ENCODE data around the gene NSG1.

NSG1 gene

DNA sequence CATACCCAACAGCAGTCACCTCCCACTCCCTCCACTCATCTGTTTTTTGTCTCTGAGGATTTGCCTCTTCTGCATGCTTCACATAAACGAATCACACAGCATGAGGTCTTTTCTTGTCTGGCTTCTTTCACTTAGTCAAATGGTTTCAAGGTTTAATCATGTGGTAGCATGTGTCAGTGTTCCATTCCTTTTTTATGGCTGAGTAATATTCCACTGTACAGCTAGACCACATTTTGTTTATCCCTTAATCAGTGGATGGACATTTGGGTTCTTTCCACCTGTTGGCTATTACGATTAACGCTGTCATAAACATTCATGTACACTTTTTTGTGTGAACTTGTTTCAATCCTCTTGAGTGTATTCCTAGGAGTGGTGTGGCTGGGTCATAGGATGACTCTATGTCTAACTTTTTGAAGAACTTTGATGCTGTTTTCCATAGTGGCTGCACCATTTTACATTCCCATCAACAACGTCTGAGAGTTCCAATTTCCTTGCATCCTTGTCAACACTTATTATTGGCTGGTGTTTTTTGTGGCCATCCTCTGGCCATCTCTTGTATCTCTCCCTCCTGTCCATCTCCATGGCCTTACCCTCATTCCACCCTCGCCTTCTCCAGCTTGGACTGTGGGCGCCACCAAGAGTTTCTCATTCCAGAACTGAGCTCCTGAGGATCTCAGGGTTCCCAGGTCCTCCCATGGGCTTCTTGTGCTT lies 12.4 kb upstream of the NSG1 start:
- no peak for DNase-seq (ENCODE audit: low read depth)

DNA sequence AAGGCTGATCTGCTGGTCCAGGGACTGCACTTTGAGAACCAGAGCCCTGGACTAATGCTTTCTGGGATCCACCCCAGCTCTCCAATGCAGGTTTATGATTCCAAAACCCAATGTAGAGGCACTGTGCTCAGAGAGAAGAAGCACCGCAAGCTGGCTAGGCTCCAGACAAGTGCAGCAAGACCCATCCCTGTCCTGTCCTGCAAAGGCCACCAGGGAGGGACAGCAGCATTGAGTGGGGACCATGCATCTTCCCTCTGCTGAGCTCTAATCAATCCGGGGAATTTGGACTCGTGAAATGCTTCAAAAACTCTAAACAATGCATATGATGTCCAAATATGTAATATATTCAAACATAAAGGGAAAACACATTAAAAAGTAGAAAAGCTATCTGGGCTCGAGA lies 10.8 kb upstream of the NSG1 start:
- DNase-seq (ENCODE audit: low read depth), result no peak

DNA sequence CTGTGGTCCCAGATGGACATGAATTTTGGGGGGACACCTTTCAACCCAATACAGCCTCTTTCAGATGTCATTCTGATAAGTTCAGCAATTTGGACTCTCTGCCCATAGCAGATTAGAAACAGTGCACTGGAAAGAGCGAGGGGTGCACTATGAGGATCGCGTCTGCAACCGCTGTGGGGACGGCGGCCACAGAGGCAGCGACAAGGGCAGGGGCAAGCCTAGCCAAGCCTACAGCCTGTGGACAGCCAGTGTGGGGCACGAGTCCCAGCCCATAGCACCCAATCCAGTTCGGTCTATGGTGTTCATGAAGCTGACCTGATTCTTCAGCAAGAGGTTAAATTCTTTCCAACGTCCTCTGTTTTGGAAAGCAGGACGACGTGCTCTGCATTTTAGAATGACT lies 9.7 kb upstream of the NSG1 start:
- no peak for DNase-seq (ENCODE audit: low read depth)

DNA sequence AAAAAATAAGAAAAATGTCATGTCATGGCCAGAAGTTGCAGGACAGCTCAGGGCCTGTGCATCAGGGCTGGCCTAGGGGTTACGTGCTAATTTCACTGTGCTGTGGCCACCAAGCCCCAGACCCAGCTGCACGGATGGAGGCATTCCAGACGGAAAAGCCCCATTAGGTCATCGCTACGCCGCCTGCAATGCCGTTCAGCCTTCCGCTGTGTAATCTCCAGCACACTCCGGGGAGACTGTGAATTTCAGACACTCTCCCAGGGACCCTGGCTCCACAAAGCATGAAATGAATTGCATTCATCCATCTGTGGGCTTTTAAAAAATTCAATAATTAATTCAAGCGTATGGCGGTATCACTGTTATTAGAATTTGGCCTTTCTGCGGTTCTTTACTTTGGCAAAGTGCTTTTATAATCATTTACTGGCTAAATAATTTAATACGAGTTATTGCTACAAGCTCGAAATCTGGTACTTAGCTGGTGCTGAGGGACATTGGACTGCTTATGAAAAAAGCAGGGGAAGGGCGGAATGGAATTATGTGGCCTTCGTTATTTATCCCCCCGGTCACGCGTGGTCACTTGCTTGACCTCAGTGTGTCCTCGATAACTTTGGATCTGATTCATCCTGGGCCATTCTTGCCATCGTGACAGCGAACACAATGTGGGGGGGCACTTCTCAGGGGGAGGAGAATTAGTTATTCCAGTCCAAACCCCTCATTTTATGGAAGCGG lies 9.0 kb upstream of the NSG1 start:
- no peak for DNase-seq (ENCODE audit: low read depth)

DNA sequence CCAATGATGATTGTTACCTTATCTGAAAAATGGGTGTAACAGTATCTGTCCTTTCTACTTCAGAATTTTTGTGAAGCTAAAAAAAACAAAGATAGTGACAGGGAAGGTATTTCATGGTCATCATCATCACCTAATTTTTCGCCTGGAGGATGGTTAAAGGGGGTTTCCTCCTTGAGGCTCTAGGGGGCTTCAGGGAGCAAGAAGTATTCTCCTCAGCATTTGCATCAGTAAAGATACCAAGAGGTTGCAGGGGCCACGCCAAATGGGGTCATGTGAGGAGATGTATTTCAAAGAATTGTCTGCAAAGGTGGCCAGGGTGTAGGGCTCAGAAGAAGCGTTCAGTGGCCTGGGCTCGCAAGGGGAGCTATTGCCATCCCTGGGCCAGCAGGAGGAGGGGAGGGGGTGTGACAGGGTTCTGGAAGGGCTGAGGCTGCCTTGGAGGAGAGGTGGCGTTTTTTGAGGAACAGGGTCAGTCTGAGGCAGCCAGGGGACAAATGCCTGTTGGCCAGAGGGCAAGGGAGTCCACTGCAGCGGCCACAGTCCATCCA lies 7.3 kb upstream of the NSG1 start:
- DNase-seq (ENCODE audit: low read depth), result no peak

DNA sequence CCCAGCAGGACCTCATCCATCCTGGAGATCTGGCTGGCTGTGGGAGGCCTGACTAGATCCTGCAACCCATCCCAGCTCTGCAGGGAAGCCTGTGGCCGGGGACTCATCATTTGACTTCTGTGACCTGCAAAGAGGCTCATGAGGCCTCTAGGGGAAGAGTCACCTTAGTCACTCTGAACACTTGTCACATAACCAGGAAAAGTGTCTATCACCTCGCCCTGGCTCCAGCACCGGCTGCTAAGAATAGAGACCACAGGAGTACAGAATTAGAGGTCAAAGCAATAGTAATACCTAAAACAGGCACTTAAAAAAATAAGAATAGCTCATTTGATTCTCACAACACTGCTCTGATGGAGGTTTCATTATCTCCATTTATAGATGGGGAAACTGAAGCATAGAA lies 3.8 kb upstream of the NSG1 start:
- no peak for DNase-seq (ENCODE audit: low read depth)

DNA sequence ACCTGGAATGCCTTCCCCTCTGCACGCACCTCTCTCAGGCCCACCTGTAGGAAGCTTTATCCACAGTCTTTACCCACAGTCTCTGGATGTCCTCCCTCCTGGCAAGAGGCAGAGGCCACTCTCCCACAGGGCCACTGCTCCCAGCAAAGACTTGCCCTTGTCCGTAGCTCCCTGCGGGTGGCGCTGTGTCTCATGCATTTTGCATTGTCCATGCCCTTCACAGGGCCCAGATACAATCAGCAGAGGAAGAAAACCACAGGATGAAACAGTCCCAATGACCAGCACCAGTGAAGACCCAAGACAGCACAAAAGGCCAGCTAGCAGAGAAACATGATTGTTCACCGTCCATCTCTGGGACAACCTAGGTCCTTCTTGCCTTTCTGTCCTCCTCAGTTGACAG lies 2.1 kb upstream of the NSG1 start:
- no peak for DNase-seq (ENCODE audit: low read depth)

DNA sequence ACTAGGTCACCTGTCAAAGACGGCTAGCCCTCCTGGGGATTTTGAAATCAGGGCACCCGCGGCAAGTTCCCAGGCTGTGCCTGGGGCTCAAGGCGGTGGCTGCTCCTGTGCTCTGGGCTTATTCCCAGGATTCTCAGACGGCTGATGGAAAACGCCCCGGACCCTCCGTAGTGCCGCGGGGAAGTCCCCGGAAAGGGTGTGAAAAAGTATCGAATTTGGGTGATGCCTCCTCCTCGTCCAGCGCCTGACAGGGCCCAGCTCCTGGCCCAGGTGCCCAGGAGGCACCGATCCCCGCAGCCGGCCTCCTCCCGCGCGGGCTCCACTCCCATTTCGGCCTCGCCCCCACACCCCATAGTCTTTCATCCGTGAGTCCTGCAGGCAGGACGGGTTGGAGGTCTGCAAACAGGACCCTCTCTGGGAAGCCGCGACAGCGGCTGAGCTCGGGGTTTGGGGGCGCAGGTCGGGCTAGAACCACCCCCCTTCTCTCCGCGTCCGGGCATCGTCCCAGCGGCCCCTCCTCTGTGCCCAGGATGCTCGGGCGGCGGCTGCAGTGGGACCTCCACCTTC lies 1.1 kb upstream of the NSG1 start:
- no peak for DNase-seq (ENCODE audit: low read depth)

DNA sequence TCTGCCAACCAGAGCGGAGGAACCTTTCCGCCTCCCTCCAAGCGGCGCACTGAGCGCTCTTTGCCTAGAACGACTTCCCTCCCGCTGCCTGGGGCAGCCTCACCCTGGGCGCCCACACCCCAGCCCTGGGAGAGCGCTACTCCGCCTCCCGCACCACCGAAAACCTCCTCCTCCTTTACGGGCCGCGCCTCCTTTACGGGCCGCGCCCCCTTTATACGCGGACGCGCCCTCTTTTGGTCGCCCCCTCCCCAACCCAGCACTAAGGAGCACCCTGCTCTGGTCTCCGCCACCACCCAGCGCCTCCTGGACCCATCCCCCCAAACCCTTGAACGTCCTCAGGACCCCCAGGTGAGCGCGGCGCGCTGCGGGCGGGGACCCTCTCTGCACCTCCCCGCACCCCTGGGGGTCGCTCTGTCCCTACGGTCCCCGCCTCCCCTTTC lies 586 bp upstream of the NSG1 start:
- no peak for DNase-seq (ENCODE audit: low read depth)

DNA sequence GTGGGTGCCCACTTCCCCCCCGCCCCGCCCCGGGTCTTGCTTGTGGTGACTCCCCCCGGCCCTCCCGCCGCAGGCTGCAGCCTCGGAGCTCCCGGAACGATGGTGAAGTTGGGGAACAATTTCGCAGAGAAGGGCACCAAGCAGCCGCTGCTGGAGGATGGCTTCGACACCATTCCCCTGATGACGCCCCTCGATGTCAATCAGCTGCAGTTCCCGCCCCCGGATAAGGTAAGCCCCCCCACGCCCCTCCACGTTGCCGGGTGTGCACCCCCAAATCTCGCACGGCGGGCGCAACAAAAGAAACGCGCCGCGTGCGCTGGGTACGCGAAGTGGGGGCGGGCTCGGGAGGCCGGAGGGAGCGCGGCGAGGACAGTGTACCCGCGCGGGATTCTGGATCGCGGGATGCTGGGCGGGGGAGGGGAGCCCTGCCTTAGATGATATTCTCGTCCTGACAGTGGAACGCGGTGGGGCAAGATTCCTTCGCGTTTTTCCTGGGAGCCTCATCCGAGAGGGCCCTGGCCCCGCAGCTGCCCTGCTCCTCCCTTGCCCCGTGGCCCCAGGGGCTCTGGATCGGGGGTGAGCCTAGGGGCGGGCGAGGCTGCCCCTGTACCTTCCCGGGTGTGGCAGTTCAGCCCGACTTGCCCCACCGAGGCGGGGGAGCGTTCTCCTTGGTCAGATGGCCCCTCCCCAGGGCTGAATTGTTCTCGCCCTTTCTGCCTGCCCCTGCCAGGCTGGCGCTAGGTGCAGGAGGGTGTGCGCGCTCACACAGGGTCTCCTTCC lies 819 bp downstream of the NSG1 start:
- DNase-seq (ENCODE audit: low read depth), result peak; percentile 6

DNA sequence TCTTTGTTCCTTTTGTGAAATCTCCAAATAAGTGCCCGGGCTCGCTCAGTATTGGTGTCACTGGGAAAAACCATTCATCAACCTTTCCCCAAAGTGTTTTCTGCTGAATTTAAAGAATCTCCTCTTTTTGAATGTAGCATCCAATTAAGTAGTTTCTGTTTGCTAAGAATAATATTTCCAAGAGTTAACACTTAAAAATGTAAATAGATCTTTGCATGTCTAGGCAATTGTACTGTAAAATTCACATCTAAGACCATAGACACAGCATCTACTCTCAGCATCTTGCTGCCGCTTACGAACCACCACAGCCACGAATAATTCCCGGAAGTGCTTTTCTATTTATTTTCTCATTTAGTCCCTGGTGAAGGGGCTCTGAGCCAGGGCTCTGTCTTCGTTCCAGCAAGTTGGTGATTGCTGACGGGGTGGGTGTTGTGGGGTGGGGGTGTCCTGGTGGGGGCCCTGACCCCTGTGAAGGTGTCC lies 1.4 kb downstream of the NSG1 start:
- DNase-seq (ENCODE audit: low read depth), result no peak

DNA sequence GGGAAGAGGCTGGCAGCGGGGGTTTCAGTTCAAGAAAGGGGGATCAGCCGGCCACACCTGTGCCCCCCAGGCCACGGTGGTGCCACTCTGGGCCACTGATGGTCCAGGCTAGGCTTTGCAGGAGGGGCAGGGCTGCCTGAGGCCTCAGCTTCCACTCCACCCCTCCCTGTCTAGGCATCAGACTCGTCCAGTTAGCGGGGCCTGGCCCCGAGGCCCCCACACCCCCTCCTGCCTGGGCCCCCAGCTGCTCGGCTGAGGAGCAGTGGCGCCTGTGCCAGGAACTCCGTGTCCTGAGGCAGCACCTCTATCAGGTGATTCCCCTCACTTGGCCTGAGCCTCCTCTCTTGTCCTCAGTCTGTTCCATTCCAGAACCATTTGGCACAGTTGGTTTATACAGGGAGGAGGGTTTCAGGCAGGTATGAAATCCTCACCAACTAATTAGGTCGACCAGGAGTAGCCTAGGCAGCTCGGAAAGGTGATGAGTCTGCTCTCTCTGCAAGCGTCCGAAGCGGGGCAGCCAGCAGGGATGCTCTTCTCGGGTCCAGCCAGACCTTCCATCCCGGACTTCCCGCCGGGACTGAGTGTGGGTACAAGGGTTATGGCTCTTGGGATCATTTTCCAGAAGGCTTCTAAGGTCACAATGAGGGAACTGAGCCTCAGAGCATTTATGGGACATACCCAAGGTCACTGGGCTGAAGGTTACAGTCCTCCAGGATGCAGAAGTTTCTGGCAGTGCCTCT lies 2.1 kb downstream of the NSG1 start:
- no peak for DNase-seq (ENCODE audit: low read depth)

DNA sequence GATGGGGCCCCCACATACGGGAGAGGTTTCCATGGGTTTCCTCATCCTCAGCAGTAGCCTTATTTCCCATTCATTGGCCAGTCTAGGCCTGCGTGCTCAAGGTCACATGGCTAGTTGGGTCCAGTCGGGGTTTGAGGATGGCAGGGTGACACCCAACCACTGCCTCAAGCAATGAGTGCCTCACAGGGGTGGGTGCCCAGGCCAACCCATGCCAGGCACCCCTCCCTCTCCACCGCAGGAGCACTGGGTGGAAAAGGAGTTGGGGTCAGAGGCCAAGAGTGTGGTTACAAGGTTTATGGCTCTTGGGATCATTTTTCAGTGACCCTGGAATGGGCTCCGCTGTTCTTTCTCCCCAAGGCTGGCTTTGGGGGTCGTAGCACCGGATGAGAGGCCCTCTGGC lies 3.1 kb downstream of the NSG1 start:
- no peak for DNase-seq (ENCODE audit: low read depth)

DNA sequence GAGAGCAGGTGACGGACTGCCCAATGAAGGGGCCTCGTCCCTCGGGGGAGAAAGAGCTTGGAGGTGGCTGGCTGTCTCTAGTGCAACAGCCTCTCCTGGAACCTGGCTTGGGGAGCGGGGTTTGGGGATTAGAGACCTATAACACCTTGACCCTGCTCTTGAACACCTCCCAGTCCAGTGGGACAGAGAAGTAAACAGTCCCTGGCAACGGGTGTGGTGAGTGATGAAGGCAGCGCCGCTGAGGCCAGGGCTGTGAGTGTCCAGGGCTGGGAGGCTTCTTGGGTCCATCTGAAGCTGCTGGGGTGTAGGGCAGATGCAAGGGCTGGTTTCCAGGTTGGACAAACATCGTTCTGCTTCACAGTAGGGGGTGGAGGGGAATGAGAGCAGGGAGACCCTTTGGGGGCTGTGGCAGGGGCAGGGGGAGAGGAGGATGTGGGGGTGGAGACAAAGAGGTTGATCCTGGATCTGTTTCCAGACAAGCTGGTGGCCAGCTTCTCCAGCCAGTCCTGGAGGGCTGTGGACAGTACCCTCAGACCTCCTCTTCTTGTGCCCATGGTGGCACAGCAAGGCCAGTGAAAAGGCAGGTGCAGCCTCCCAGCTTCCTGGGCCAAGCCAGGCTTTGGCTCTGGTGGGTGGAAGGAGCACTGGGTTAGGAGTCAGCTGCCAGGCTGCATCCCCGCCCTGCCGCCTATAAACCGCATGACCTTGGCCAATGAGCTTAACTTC lies 3.8 kb downstream of the NSG1 start:
- no peak for DNase-seq (ENCODE audit: low read depth)

DNA sequence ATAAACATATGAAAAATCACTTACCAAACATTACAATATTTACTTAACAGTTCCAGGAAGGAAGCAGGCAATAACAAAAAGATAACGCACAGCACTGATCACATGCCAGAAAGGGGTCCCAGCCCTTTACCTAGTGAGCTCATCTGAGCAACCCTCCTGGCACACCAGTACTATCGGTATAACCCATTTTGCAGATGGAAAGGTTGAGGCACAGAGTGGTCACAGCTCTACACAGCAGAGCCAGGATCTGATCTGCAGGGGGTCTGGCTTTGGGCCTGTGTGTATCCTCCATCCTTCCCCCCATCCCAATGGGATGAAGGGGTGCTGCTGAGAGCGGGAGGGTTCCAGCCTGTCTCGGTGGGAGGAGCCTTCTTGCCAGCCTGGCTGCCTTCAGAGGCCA lies 5.0 kb downstream of the NSG1 start:
- DNase-seq (ENCODE audit: low read depth), result no peak

DNA sequence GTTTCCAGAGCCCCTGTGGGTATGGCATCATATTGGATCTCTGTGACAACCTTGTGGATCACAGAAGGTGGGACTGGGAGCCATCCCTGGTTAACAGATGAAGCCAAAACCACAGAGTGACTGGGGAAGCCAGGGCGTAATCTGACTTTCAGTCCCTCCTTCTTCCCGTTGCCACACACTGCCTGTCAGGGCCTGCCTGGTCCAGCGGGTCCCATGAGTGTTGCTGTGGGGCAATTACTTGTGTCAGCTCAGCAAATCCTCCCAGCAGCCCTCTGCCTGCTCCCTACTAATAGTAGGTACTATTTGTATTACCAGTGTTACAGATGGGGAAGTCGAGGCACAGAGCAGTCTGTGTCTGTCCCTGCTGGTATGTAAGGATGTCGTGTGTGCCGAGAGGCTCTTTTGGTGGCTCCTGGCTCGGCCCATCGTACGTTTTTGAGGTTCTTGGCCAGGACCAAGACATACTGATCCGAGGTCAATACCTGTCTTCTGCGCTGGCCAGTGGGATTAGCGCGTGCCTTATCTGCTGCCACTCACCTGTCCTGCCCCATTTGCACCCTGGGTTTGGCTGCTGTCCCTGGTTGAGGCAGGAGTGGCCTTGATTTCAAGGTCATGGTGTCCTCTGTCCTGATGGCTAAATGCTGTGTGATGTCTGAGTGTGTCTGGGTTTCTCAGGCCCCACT lies 5.7 kb downstream of the NSG1 start:
- DNase-seq (ENCODE audit: low read depth), result no peak

DNA sequence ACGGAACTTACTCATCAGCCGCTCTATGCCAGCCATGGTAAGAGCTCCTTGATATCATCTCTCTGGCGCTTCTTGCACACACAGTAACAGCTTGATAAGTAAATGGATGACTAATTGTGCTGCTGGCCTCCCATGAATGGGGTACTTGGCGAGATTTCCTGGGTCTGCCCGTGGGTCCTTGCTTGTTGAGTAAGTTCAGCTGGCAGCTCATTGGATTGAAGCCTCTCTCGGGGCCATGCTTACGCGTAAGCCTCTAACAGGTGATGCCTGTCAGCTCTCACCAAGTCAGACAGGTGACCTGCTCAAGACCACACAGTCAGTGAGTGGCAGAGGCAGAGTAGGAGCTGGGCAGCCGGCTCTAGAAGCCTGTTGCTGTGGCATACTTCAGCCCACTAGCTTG lies 7.7 kb downstream of the NSG1 start:
- DNase-seq (ENCODE audit: low read depth), result no peak

DNA sequence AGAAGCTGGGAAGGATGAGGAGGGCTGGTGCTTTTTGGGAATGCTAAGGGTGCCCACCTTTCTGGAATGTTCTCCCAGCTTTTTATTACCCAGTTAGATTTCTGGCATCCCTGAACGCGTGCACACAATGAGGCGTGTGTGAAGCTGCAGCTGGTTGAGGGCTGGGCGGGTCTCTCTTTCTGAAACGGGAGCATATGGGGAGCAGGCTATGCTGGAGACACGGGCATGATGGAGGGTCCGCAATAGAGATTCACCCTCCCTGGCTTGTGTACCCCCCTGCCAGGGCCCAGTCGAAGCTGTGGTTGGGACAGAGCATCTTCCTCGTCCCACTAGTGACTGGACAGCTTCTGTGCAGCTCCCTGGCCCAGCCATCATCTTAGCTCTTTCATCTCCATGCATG lies 8.5 kb downstream of the NSG1 start:
- DNase-seq (ENCODE audit: low read depth), result no peak

DNA sequence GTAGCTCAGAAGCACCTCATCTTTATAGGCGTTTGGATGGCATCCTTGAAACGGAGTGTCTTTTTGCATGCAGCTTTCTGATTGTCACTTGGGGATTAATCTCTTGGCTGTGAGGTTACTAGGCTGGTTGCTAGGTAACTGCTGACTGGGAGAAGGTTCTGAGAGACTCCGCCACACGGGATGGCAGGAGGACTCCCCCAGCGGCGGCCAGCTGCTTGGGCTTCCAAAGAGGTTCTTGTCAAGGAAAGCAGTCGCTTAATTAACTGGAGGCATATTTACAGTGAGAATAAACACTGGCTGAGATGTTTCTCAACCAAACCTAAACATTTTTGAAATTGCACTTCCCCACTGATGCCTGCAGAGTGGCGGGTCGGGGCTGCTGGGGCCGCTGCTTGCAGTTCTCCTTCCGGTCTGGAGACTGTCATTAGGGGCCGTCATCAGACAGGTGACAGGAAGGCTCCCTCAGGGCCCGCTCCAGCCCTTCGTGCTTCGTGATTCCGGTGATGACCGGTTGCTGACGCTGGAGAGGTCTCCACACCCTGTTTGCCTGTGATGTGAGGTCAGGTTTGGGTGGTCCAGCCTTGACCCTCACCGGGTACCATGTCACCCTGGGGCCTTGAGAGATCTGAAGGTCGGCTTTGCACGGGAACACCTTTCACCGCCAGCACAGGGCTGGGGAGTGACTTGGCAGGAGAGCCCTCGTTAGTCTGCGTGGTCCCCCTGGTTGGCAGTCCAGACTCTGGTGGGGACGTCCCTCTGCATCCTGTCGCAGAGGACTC lies 9.1 kb downstream of the NSG1 start:
- DNase-seq (ENCODE audit: low read depth), result no peak

Measured in activated gamma-delta T cell treated with anti-CD3 and anti-CD28 coated beads, Interleukin-2, amount 50 U/mL, for 16 hours (primary cell).